Measurements from ENCODE around the gene TRAM2. TPM values are rescaled to one million over a fixed set of nuclear protein-coding genes. Genes with fewer than 3 reads are reported as not detected.

TRAM2 gene, protein sequence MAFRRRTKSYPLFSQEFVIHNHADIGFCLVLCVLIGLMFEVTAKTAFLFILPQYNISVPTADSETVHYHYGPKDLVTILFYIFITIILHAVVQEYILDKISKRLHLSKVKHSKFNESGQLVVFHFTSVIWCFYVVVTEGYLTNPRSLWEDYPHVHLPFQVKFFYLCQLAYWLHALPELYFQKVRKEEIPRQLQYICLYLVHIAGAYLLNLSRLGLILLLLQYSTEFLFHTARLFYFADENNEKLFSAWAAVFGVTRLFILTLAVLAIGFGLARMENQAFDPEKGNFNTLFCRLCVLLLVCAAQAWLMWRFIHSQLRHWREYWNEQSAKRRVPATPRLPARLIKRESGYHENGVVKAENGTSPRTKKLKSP
- total RNA-seq, result 10 to 100 TPM; 40.0 to 41.8 TPM

DNA sequence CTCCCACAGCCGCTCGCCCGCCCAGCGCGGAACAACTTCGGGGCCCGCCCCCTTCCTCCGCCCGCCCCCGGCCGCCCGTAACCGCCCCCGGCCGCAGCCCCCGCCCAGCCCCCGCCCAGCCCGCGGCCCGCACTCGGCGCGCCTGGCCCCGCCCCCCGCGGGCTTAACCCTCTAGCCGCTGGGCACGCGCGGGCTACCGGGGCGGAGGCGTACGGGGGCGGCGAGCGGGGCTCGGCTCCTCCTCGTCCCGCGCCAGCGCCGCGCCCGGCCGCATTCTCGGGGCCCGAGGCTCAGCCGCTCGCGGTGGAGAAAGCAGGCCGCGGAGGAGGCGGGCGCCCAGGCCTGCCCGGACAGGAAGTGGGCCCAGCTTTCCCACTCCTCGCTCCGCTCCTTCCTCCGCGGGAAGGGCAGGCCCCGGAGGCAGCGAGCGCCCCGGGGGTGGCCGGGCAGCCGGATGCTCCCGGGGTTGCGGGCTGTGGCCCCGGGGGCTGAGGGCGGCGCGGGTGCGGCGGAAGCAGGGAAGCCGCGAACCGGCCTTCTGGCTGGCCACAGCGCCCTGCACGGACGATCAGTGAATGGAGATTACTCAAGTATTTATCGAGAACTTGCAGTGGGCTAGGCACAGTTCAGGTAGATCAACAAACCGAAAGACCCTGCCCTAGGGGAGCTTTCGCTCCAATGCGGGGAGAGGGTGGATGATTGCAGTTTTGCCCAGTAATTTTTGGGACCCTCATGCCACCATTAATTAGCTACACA, at the start of gene TRAM2:
TSS of gene TRAM2 (minus strand) at position 39 of the 756 bp plus-strand sequence. CDS start 145 bp downstream, outside the sequence.
- TF ChIP-seq, protein P1, sequence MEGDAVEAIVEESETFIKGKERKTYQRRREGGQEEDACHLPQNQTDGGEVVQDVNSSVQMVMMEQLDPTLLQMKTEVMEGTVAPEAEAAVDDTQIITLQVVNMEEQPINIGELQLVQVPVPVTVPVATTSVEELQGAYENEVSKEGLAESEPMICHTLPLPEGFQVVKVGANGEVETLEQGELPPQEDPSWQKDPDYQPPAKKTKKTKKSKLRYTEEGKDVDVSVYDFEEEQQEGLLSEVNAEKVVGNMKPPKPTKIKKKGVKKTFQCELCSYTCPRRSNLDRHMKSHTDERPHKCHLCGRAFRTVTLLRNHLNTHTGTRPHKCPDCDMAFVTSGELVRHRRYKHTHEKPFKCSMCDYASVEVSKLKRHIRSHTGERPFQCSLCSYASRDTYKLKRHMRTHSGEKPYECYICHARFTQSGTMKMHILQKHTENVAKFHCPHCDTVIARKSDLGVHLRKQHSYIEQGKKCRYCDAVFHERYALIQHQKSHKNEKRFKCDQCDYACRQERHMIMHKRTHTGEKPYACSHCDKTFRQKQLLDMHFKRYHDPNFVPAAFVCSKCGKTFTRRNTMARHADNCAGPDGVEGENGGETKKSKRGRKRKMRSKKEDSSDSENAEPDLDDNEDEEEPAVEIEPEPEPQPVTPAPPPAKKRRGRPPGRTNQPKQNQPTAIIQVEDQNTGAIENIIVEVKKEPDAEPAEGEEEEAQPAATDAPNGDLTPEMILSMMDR (IDR thresholded peaks at IDR 0.05), result no peak
- Histone ChIP-seq H3K4me1 (ENCODE audit: control insufficient read depth in 1 of 2, low read depth in 2 of 2) (peaks cover 24 to 44% of the 10 kb centered on the region in 2 donors), H3K36me3 (no peaks in the 10 kb centered on the region), H3K27ac (peak within 1 kb of the TSS; percentile 97 to 99), H3K9me3 (no peaks in the 10 kb centered on the region), H3K4me3 (peak within 1 kb of the TSS; percentile 91), H3K27me3 (replicated peaks; ENCODE audit: insufficient read depth) (no peaks in the 10 kb centered on the region)
- ATAC-seq (ENCODE audit: insufficient number of reproducible peaks, low FRiP score, low read depth), result peak; percentile 52
- DNase-seq (ENCODE audit: low spot score), result no peak

DNA sequence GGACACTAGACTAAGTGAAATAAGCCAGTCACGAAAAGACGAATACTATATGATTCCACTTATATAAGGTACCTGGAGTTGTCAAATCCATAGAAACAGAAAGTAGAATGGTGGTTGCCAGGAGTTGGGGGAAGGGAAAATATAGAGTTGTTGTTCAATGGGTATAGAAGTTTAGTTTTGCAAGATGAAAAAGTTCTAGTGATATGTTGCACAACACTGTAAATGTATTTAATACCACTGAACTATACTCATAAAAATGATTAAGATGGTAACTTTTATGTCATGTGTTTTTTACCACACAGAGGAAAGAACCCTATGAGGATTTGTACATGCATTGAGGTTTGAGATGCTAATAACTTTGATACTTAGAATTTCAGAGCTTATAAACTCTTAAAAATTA, 46.0 kb upstream of the TRAM2 start:
- no peaks in the 10 kb centered on the region for H3K4me1 ChIP-seq (ENCODE audit: control insufficient read depth in 1 of 2, low read depth in 2 of 2)
- TF ChIP-seq, protein P1 (IDR thresholded peaks at IDR 0.05), result no peak

DNA sequence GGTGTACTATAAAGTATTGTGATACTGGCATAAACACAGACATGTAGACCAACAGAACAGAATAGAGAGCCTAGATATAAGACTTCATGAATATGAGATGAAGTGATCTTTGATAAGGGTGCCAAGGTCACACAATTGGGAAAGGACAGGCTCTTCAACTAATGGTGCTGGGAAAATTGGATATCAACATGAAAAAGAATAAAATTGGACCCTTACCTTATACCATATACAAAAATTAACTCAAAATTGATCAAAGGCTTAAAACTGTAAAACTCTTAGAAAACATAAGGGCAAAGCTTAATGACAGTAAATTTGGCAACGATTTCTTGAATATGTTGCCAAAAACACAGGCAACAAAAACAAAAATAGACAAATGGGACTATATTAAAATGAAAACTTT, 44.8 kb upstream of the TRAM2 start:
- no peaks in the 10 kb centered on the region for H3K27me3 ChIP-seq (replicated peaks; ENCODE audit: insufficient read depth)

More for the DNA sequence above, 46.0 kb upstream of the TRAM2 start:
- no peak for DNase-seq (ENCODE audit: low spot score)
- ATAC-seq (ENCODE audit: insufficient number of reproducible peaks, low FRiP score, low read depth), result no peak
- no peak overlapping the region for H3K27ac ChIP-seq
- no peaks in the 10 kb centered on the region for H3K9me3 ChIP-seq
- H3K36me3 ChIP-seq, result no peaks in the 10 kb centered on the region
- H3K4me3 ChIP-seq, result no peak overlapping the region
- no peaks in the 10 kb centered on the region for H3K27me3 ChIP-seq (replicated peaks; ENCODE audit: insufficient read depth)

DNA sequence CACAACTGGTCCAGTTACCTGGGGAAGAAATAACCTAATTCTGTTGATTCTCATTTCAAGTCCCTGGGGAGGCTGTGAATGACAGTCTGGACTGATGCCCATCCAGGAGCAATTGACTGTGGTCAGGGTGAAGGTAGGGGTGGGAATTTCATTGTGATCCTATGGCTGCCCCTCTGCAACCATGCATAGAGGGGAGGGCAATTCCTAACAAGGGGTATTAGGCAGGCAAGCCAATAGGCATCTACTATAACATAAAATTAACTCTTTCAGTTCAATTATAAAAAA, 44.0 kb upstream of the TRAM2 start:
- ATAC-seq (ENCODE audit: insufficient number of reproducible peaks, low FRiP score, low read depth), result no peak
- TF ChIP-seq, protein P1 (IDR thresholded peaks at IDR 0.05), result no peak
- no peaks in the 10 kb centered on the region for H3K36me3 ChIP-seq
- H3K27me3 ChIP-seq (replicated peaks; ENCODE audit: insufficient read depth), result no peaks in the 10 kb centered on the region
- H3K4me1 ChIP-seq (ENCODE audit: control insufficient read depth in 1 of 2, low read depth in 2 of 2), result no peaks in the 10 kb centered on the region
- no peak for DNase-seq (ENCODE audit: low spot score)
- no peaks in the 10 kb centered on the region for H3K9me3 ChIP-seq
- H3K4me3 ChIP-seq, result no peak overlapping the region
- H3K27ac ChIP-seq, result no peak overlapping the region

More for the DNA sequence above, 44.8 kb upstream of the TRAM2 start:
- no peaks in the 10 kb centered on the region for H3K9me3 ChIP-seq
- no peak for ATAC-seq (ENCODE audit: insufficient number of reproducible peaks, low FRiP score, low read depth)
- no peak overlapping the region for H3K27ac ChIP-seq
- TF ChIP-seq, protein P1 (IDR thresholded peaks at IDR 0.05), result no peak
- no peaks in the 10 kb centered on the region for H3K36me3 ChIP-seq
- DNase-seq (ENCODE audit: low spot score), result no peak
- H3K4me3 ChIP-seq, result no peak overlapping the region
- H3K4me1 ChIP-seq (ENCODE audit: control insufficient read depth in 1 of 2, low read depth in 2 of 2), result no peaks in the 10 kb centered on the region
